HG03558 (cell line): ENCODE results near the gene SAMD11.

Experiments used
- ATAC-seq: cut with Tn5 transposase; IDR thresholded peaks from one replicate; pipeline ENCODE4 v1.9.1; 2021; ENCODE audit warnings: moderate number of reproducible peaks; ENCODE audit not compliant: unreplicated experiment; ENCODE audit errors: extremely low read depth

Gene SAMD11

DNA sequence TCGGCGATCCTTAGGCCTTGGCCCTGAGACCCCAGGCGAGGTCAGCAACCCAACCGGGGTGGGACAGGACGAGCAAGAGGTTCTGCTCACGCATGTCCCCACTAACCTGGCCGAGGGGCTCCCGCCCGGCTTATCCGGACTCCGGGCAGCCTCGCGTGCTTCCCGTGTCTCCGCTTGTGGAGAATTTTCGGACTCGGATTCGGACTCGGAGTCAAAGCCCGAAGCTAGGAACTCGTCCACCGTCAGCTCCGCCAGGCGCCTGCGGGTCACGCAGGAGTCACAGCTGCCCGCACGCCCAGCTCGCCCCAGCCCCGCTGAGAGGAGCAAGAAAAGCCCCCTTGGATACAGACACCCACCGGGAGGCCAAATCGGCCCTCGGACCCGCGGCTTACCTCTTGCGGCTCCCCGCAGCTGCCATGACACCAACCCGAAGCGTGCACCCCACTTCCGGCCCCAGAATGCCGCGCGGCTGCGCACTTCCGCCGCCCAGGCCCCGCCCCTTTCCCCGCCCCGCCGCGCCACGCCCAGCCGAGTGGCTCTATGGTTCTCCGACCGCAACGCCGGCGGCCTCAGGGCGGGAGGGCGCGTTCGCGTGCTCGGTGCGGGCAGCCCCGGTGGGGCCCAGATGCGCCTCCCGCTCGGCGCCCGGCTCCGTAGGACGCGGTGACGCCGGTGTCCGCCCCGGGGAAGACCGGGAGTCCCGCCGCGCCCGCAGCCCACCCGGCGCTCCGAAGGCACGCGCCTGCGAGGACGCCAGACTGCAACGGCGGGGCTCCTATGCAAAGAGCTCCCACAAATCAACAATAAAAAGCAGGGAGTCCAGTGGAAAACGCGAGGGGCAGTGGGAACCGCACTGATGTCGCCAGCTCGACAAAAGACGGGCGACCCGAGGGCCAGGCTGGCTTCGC lies 35.4 kb downstream of the SAMD11 start, which contains the start of gene NOC2L:
Gene NOC2L (minus strand): TSS at position 434 of the 908 bp plus-strand sequence. CDS start 16 bp downstream, at position 418.
- peak; percentile 71 for ATAC-seq

- no peak for ATAC-seq
Observed at GRCh38 chr1:959731-960362, 36.1 kb downstream of the SAMD11 start.

- ATAC-seq, result no peak
Observed at GRCh38 chr1:960363-961131, 36.8 kb downstream of the SAMD11 start, which contains the start of gene KLHL17. Gene KLHL17, plus strand, starts transcription at chr1:960584. Its CDS starts 110 bp downstream, at chr1:960694.

DNA sequence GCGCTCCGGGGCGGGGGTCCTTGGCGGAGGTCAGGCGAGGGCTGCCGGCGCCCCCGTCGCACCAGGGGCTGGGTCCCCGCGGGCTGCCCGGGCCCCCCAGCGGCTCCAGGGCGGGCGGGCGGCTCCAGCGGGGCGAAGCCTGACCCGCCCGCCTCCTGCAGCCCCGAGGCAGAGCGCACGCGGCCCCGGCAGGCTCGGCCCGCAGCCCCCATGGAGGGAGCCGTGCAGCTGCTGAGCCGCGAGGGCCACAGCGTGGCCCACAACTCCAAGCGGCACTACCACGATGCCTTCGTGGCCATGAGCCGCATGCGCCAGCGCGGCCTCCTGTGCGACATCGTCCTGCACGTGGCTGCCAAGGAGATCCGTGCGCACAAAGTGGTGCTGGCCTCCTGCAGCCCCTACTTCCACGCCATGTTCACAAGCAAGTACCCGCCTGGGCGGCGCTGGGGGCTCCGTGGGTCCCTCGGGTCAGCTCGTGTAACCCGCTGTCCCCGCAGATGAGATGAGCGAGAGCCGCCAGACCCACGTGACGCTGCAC lies 37.5 kb downstream of the SAMD11 start:
- ATAC-seq, result no peak

DNA sequence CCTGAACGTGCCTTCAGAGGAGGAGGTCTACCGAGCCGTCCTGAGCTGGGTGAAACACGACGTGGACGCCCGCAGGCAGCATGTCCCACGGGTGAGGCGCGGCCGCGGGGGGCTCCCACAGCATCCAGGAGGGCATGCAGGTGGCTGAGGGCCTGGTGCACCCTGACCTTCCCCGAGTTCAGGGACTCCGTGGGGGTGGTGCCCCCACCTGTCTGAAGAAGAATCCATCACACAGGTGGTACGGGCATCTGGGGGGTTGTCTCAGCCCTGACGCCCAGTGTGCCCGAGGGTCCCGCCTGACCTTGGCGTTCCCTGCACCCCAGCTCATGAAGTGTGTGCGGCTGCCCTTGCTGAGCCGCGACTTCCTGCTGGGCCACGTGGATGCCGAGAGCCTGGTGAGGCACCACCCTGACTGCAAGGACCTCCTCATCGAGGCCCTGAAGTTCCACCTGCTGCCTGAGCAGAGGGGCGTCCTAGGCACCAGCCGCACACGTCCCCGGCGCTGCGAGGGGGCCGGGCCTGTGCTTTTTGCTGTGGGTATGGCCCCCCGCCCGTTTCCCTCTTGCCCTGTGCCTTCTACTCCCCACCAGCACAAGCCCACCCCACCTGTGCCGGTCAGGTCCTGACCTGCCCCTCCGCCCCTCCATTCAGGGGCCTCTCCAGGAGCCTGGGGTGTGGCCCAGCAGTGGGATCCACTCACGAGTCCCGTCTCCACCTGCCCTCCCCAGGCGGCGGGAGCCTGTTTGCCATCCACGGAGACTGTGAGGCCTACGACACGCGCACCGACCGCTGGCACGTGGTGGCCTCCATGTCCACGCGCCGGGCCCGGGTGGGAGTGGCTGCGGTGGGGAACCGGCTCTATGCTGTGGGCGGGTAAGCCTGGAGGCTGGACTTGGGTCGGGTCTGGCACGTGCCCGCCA lies 38.9 kb downstream of the SAMD11 start:
- no peak for ATAC-seq

GRCh38 chr1:963301-963651 lies 39.6 kb downstream of the SAMD11 start:
- no peak for ATAC-seq

- ATAC-seq, result no peak
Observed at GRCh38 chr1:963746-964525, 40.2 kb downstream of the SAMD11 start.

- no peak for ATAC-seq
Observed at GRCh38 chr1:964691-965525, 41.2 kb downstream of the SAMD11 start.

DNA sequence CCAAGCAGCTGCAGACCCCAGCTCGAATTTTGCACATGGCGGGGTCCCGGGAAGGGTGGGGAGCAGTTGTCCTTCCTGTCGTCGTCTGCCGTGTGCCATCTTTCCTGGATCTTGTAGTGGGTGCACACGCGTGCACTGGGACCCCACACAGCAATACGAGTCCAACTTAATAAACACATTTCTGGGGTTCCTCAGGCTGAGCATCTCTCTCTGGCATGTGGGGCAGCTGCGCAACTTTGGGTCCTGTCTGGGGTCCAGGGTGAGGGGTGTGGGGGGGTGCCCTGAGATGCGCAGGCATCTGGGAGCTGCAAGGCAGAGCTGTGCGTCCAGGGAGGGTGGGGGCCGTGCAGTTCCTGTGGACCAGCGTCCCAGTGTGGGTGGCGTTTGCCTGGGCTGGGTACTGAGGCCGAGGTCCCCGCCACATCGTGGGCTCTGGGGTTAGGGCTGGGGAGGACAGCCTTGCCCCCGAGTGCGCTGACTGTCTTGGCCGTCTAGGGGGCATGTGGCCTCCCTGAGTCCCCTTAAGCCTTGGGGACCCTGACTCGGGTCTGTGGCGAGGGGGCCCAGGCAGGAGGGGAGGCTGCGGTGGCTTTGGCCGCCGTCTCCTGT lies 41.9 kb downstream of the SAMD11 start:
- no peak for ATAC-seq

DNA sequence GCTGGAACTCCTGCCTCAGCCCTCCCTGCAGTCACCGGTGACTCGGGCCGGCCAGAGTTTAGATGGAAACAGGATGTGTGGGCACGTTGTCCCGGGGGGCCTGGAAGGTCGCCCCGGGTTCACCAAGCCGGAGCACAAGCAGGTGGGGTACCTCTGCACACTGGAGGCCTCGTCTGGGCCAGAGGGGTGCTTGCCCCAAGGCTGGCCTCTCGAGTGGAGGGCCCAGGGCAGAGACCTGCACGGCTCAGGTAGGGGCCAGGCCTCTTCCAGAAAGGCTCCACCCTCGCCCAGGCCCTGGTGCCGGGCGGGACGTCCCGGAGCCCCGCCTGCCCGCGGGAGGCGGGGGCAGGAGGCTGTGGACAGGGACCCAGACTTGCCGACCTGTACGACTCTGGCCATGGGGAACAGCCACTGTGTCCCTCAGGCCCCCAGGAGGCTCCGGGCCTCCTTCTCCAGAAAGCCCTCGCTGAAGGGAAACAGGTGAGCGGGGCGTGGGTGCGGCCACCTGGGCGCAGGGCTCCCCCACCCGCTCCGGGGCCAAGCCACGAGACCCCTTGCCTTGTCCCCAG lies 42.5 kb downstream of the SAMD11 start, which contains the start of gene PLEKHN1:
Gene PLEKHN1 (plus strand): TSS at position 348 of the 569 bp plus-strand sequence. CDS start 50 bp downstream, at position 398.
- ATAC-seq, result no peak

- no peak for ATAC-seq
Observed at GRCh38 chr1:966704-967300, 43.1 kb downstream of the SAMD11 start.

GRCh38 chr1:967466-968343 lies 44.0 kb downstream of the SAMD11 start:
- ATAC-seq, result no peak

- ATAC-seq, result no peak
Observed at GRCh38 chr1:969260-969855, 45.6 kb downstream of the SAMD11 start.

- no peak for ATAC-seq
Observed at GRCh38 chr1:970242-970972, 46.7 kb downstream of the SAMD11 start.
